Stimulated activated CD4-positive, alpha-beta T cell treated with anti-CD3 and anti-CD28 coated beads, Interleukin-12 subunit alpha, Interleukin-12 subunit beta, amount 100 ng/mL, for 4 hours (primary cell): ENCODE results near the gene ERCC8.

Source experiments
- DNase-seq: peaks from one replicate; pipeline ENCODE4 v3.0.0-alpha.2; 2020

ERCC8 gene

GRCh38 chr5:60833520-60833919 lies 111.3 kb downstream of the ERCC8 start:
- no peak for DNase-seq

GRCh38 chr5:60830581-60831127 lies 114.2 kb downstream of the ERCC8 start:
- DNase-seq: no peak

- no peak for DNase-seq
These were observed 115.2 kb downstream of the ERCC8 start for GRCh38 chr5:60829490-60830266.

GRCh38 chr5:60827201-60827600 lies 117.7 kb downstream of the ERCC8 start:
- DNase-seq: no peak

GRCh38 chr5:60826653-60827052 lies 118.2 kb downstream of the ERCC8 start:
- DNase-seq: no peak
